OCI-LY3 (cell line): ENCODE measurements around the gene PABPN1L.

Experiments
- H2AFZ ChIP-seq: fragments of 200-600, 300-600 bp; shearing (Covaris generic); 2 replicates; pipeline ENCODE4 v1.6.0; 2014; ENCODE audit warnings: antibody characterized with exemption, low read depth, low read length
- H3K27ac ChIP-seq: fragments of 200-600, 300-600 bp; sonication (generic); 2 replicates; pipeline ENCODE4 v1.5.1; 2014; ENCODE audit warnings: mild to moderate bottlenecking, low read length, moderate library complexity, mixed read lengths
- H3K27me3 ChIP-seq: fragments of 200-600, 300-600 bp; sonication (generic); 2 replicates; pipeline ENCODE4 v1.6.1; 2014; ENCODE audit warnings: low read depth, low read length, mixed read lengths
- H3K36me3 ChIP-seq: fragments of 200-600, 300-600 bp; sonication (generic); replicated peaks from 2 replicates; pipeline ENCODE3; 2014; ENCODE audit warnings: low read depth, low read length, mixed read lengths
- H3K4me1 ChIP-seq: fragments of 300-600, 200-600 bp; sonication (generic); 2 replicates; pipeline ENCODE4 v1.6.1; 2014; ENCODE audit warnings: low read length, mixed read lengths
- H3K4me2 ChIP-seq: fragments of 200-600, 300-600 bp; sonication (generic); 2 replicates; pipeline ENCODE4 v1.6.1; 2014; ENCODE audit warnings: low read length, mixed read lengths
- H3K4me3 ChIP-seq: fragments of 300-600, 200-600 bp; sonication (generic); 2 replicates; pipeline ENCODE4 v1.5.1; 2014; ENCODE audit warnings: antibody characterized with exemption, mild to moderate bottlenecking, low read length, moderate library complexity
- H3K79me2 ChIP-seq: fragments of 300-600, 200-600 bp; shearing (Covaris generic); 2 replicates; pipeline ENCODE4 v1.6.1; 2014; ENCODE audit warnings: mild to moderate bottlenecking, low read length, mixed read lengths
- H3K9ac ChIP-seq: fragments of 300-600, 200-600 bp; shearing (Covaris generic); 2 replicates; pipeline ENCODE4 v1.6.0; 2014; ENCODE audit warnings: mild to moderate bottlenecking, low read length, moderate library complexity
- H3K9me3 ChIP-seq: fragments of 200-600, 300-600 bp; shearing (Covaris generic); 2 replicates; pipeline ENCODE4 v1.6.1; 2014; ENCODE audit warnings: low read length, mixed read lengths; ENCODE audit not compliant: insufficient read depth
- H4K20me1 ChIP-seq: fragments of 200-600, 300-600 bp; sonication (generic); 2 replicates; pipeline ENCODE4 v1.6.1; 2016; ENCODE audit warnings: low read length, mixed read lengths; ENCODE audit not compliant: insufficient read depth
- EZH2phosphoT487 ChIP-seq: fragments of 200-600 bp; shearing (Covaris generic); IDR thresholded peaks from 2 replicates; pipeline ENCODE4 v1.6.1; 2018; ENCODE audit warnings: antibody characterized with exemption, mixed run types, low read depth
- TF ChIP-seq, protein P1 (sequence below): fragments of 200-600, 300-600 bp; sonication (generic); IDR thresholded peaks from 2 replicates; pipeline ENCODE4 v1.5.1; 2014; ENCODE audit warnings: antibody characterized with exemption, low read length, low read depth

Gene PABPN1L

GRCh38 chr16:88822281-88823040, 44.0 kb downstream of the PABPN1L start:
- H3K4me2 ChIP-seq, result no peak overlapping the region
- H3K4me3 ChIP-seq, result no peak overlapping the region
- H3K9ac ChIP-seq, result no peak overlapping the region

GRCh38 chr16:88821168-88821850, 45.2 kb downstream of the PABPN1L start:
- H4K20me1 ChIP-seq, result no peaks in the 10 kb centered on the region
- TF ChIP-seq, protein P1, sequence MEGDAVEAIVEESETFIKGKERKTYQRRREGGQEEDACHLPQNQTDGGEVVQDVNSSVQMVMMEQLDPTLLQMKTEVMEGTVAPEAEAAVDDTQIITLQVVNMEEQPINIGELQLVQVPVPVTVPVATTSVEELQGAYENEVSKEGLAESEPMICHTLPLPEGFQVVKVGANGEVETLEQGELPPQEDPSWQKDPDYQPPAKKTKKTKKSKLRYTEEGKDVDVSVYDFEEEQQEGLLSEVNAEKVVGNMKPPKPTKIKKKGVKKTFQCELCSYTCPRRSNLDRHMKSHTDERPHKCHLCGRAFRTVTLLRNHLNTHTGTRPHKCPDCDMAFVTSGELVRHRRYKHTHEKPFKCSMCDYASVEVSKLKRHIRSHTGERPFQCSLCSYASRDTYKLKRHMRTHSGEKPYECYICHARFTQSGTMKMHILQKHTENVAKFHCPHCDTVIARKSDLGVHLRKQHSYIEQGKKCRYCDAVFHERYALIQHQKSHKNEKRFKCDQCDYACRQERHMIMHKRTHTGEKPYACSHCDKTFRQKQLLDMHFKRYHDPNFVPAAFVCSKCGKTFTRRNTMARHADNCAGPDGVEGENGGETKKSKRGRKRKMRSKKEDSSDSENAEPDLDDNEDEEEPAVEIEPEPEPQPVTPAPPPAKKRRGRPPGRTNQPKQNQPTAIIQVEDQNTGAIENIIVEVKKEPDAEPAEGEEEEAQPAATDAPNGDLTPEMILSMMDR, result peak; percentile 11; the same call in 1 of the 2 replicates
- TF ChIP-seq EZH2phosphoT487, result no peak
- H3K9ac ChIP-seq, result no peak overlapping the region
- H3K36me3 ChIP-seq, result no peaks in the 10 kb centered on the region
- no peaks in the 10 kb centered on the region for H3K4me1 ChIP-seq
- no peaks in the 10 kb centered on the region for H3K9me3 ChIP-seq
- H3K4me3 ChIP-seq, result no peak overlapping the region
- H3K27ac ChIP-seq, result no peak overlapping the region
- no peaks in the 10 kb centered on the region for H3K27me3 ChIP-seq
- no peaks in the 10 kb centered on the region for H3K79me2 ChIP-seq
- no peak overlapping the region for H3K4me2 ChIP-seq
- no peak overlapping the region for H2AFZ ChIP-seq

More at GRCh38 chr16:88822281-88823040, 44.0 kb downstream of the PABPN1L start:
- Histone ChIP-seq H3K36me3 (no peaks in the 10 kb centered on the region), H3K9me3 (no peaks in the 10 kb centered on the region), H4K20me1 (no peaks in the 10 kb centered on the region), H3K27me3 (no peaks in the 10 kb centered on the region), H2AFZ (no peak overlapping the region), H3K79me2 (no peaks in the 10 kb centered on the region), H3K27ac (no peak overlapping the region), H3K4me1 (no peaks in the 10 kb centered on the region)
- TF ChIP-seq EZH2phosphoT487, result no peak
- TF ChIP-seq, protein P1, result no peak

GRCh38 chr16:88820385-88821025, 46.0 kb downstream of the PABPN1L start:
- Histone ChIP-seq H3K9ac (no peak overlapping the region), H3K4me3 (no peak overlapping the region), H2AFZ (no peak overlapping the region), H3K9me3 (no peaks in the 10 kb centered on the region), H3K27ac (no peak overlapping the region), H4K20me1 (no peaks in the 10 kb centered on the region), H3K79me2 (no peaks in the 10 kb centered on the region), H3K4me2 (no peak overlapping the region), H3K36me3 (no peaks in the 10 kb centered on the region), H3K4me1 (no peaks in the 10 kb centered on the region), H3K27me3 (no peaks in the 10 kb centered on the region)
- TF ChIP-seq, protein P1, result no peak
- no peak for TF ChIP-seq EZH2phosphoT487

GRCh38 chr16:88819126-88819525, 47.3 kb downstream of the PABPN1L start:
- no peaks in the 10 kb centered on the region for H3K79me2 ChIP-seq
- no peaks in the 10 kb centered on the region for H3K36me3 ChIP-seq
- no peak overlapping the region for H2AFZ ChIP-seq
- no peaks in the 10 kb centered on the region for H3K4me1 ChIP-seq
- no peak overlapping the region for H3K27ac ChIP-seq
- no peaks in the 10 kb centered on the region for H4K20me1 ChIP-seq
- TF ChIP-seq EZH2phosphoT487, result no peak
- TF ChIP-seq, protein P1, result no peak
- no peaks in the 10 kb centered on the region for H3K9me3 ChIP-seq
- no peak overlapping the region for H3K4me3 ChIP-seq
- no peaks in the 10 kb centered on the region for H3K27me3 ChIP-seq
- H3K4me2 ChIP-seq, result no peak overlapping the region
- no peak overlapping the region for H3K9ac ChIP-seq
